H1 (cell line): Measurements from ENCODE around the gene C3orf20. TPM values are rescaled to one million over a fixed set of nuclear protein-coding genes. Genes with fewer than 3 reads are reported as not detected.

ENCODE experiments used
- CTCF ChIA-PET: fragments of 300-600 bp; sonication (Branson Sonifier 250); formaldehyde crosslinking; loops from one replicate; lab custom pipeline; 2021; ENCODE audit not compliant: partially characterized antibody; lab: Charles Lee
- POLR2A ChIA-PET: fragments of 300-600 bp; sonication (Branson Sonifier 250); formaldehyde crosslinking; loops from one replicate; lab custom pipeline; 2021; ENCODE audit warnings: inconsistent platforms; ENCODE audit not compliant: partially characterized antibody; lab: Charles Lee
- DNase-seq, 2 experiments: peaks; one replicate each; pipeline versions ENCODE4 v3.0.0 to v3.0.0-alpha.2; 2010 to 2022; ENCODE audit warnings: low spot score in 2 of 2, low read depth in 1 of 2, mixed read lengths in 1 of 2
- FAIRE-seq: peaks from 2 replicates; lab custom pipeline; 2011; peaks lifted over from hg19 to GRCh38; lab: Jason Lieb, UNC
- H2AFZ ChIP-seq: 2 replicates; pipeline ENCODE4 v1.8.1; 2012; ENCODE audit warnings: low read length, inconsistent platforms
- H2AK5ac ChIP-seq: 2 replicates; pipeline ENCODE4 v1.6.1; 2013; ENCODE audit warnings: low read depth, low read length
- H2BK120ac ChIP-seq: replicated peaks from 2 replicates; pipeline ENCODE3; 2013; ENCODE audit warnings: low read depth, low read length, inconsistent platforms
- H2BK12ac ChIP-seq: 2 replicates; pipeline ENCODE4 v1.6.1; 2013; ENCODE audit warnings: low read depth, low read length
- H2BK15ac ChIP-seq: 2 replicates; pipeline ENCODE4 v1.6.1; 2013; ENCODE audit warnings: low read length
- H2BK20ac ChIP-seq: 2 replicates; pipeline ENCODE4 v1.6.1; 2013; ENCODE audit warnings: low read length
- H2BK5ac ChIP-seq: 2 replicates; pipeline ENCODE4 v1.6.1; 2013; ENCODE audit warnings: low read depth, low read length
- H3K14ac ChIP-seq: 2 replicates; pipeline ENCODE4 v1.6.1; 2013; ENCODE audit warnings: inconsistent platforms; ENCODE audit not compliant: insufficient read length
- H3K18ac ChIP-seq: 2 replicates; pipeline ENCODE4 v1.6.1; 2013; ENCODE audit warnings: low read length; ENCODE audit errors: extremely low read depth
- H3K23ac ChIP-seq: 2 replicates; pipeline ENCODE4 v1.6.1; 2013; ENCODE audit warnings: inconsistent platforms; ENCODE audit not compliant: insufficient read length
- H3K23me2 ChIP-seq: 2 replicates; pipeline ENCODE4 v1.6.1; 2013; ENCODE audit warnings: low read depth, low read length
- H3K27ac ChIP-seq: 2 replicates; pipeline ENCODE4 v1.6.1; 2011; ENCODE audit warnings: low read depth, low read length, inconsistent platforms
- H3K27me3 ChIP-seq, 4 experiments: replicated peaks in 1 of 4; 1 replicate in 1 of 4; 2 replicates in 3 of 4; pipeline versions ENCODE4 v1.6.1 to v1.8.1; 2011 to 2013; ENCODE audit warnings: low read length in 3 of 4, mild to moderate bottlenecking in 3 of 4, inconsistent platforms in 2 of 4, mixed read lengths in 2 of 4, moderate library complexity in 1 of 4; ENCODE audit not compliant: control insufficient read depth in 3 of 4, insufficient read depth in 3 of 4; ENCODE audit errors: extremely low read depth in 1 of 4
- H3K36me3 ChIP-seq, 4 experiments: 2 replicates each; pipeline versions ENCODE4 v1.6.1 to v1.8.1; 2011 to 2013; ENCODE audit warnings: mild to moderate bottlenecking in 4 of 4, low read length in 3 of 4, moderate library complexity in 2 of 4, control low read depth in 1 of 4, inconsistent platforms in 1 of 4; ENCODE audit not compliant: insufficient read depth in 4 of 4, control insufficient read depth in 2 of 4
- H3K4ac ChIP-seq: replicated peaks from 2 replicates; pipeline ENCODE3; 2013; ENCODE audit warnings: low read length, low read depth, mixed read lengths, inconsistent platforms; ENCODE audit not compliant: insufficient read length
- H3K4me1 ChIP-seq, 4 experiments: replicated peaks in 1 of 4; 1 replicate in 1 of 4; 2 replicates in 3 of 4; pipeline versions ENCODE4 v1.6.1 to v1.8.1; 2011 to 2013; ENCODE audit warnings: low read length in 3 of 4, inconsistent platforms in 2 of 4, mixed read lengths in 1 of 4; ENCODE audit not compliant: insufficient read depth in 4 of 4, control insufficient read depth in 3 of 4
- H3K4me2 ChIP-seq, 2 experiments: 2 replicates each; pipeline versions ENCODE4 v1.6.1 to v1.8.1; 2011 to 2013; ENCODE audit warnings: low read depth in 2 of 2, low read length in 2 of 2, control low read depth in 1 of 2, inconsistent platforms in 1 of 2, mild to moderate bottlenecking in 1 of 2; ENCODE audit not compliant: insufficient read depth in 1 of 2
- H3K4me3 ChIP-seq, 4 experiments: fragments of 200-600, 300-600 bp in 1 of 4; sonication (generic), shearing (Covaris generic), sonication (Bioruptor Twin) in 1 of 4; 2 replicates each; pipeline versions ENCODE4 v1.5.1 to v1.8.1; 2011 to 2016; ENCODE audit warnings: low read length in 4 of 4, low read depth in 3 of 4, control low read depth in 2 of 4, inconsistent platforms in 2 of 4, mild to moderate bottlenecking in 2 of 4, mixed read lengths in 1 of 4, moderate library complexity in 1 of 4; ENCODE audit not compliant: insufficient read depth in 2 of 4; ENCODE audit errors: extremely low read depth in 1 of 4
- H3K56ac ChIP-seq: replicated peaks from 2 replicates; pipeline ENCODE3; 2013; ENCODE audit warnings: low read depth, mild to moderate bottlenecking, mixed read lengths, low read length, inconsistent platforms; ENCODE audit not compliant: insufficient read length
- H3K79me1 ChIP-seq: 2 replicates; pipeline ENCODE4 v1.6.1; 2013; ENCODE audit warnings: low read depth, low read length, control low read depth
- H3K79me2 ChIP-seq, 2 experiments: 2 replicates each; pipeline versions ENCODE4 v1.6.1 to v1.8.1; 2012 to 2013; ENCODE audit warnings: low read length in 2 of 2, mild to moderate bottlenecking in 2 of 2, inconsistent platforms in 1 of 2; ENCODE audit not compliant: insufficient read depth in 2 of 2, control insufficient read depth in 1 of 2
- H3K9ac ChIP-seq, 4 experiments: replicated peaks in 1 of 4; 1 replicate in 1 of 4; 2 replicates in 3 of 4; pipeline versions ENCODE4 v1.6.1 to v1.8.1; 2011 to 2013; ENCODE audit warnings: low read depth in 3 of 4, low read length in 3 of 4, control low read depth in 2 of 4, mild to moderate bottlenecking in 2 of 4, moderate library complexity in 2 of 4, inconsistent platforms in 1 of 4; ENCODE audit errors: extremely low read depth in 1 of 4
- H3K9me3 ChIP-seq, 2 experiments: 2 replicates each; pipeline versions ENCODE4 v1.6.1 to v1.8.1; 2012 to 2013; ENCODE audit warnings: mild to moderate bottlenecking in 2 of 2, moderate library complexity in 2 of 2, control low read depth in 1 of 2, inconsistent platforms in 1 of 2, low read depth in 1 of 2, low read length in 1 of 2, mixed read lengths in 1 of 2; ENCODE audit not compliant: insufficient read depth in 2 of 2
- H4K20me1 ChIP-seq, 2 experiments: replicated peaks in 1 of 2; 2 replicates each; pipeline versions ENCODE3 to v1.8.1; 2011 to 2013; ENCODE audit warnings: inconsistent platforms in 2 of 2, low read length in 2 of 2, mild to moderate bottlenecking in 1 of 2; ENCODE audit not compliant: insufficient read depth in 2 of 2, control insufficient read depth in 1 of 2
- H4K5ac ChIP-seq: 2 replicates; pipeline ENCODE4 v1.6.1; 2013; ENCODE audit warnings: low read length, low read depth, mixed read lengths, inconsistent platforms; ENCODE audit not compliant: insufficient read length
- H4K8ac ChIP-seq: 2 replicates; pipeline ENCODE4 v1.8.0; 2013; ENCODE audit warnings: mild to moderate bottlenecking, moderate library complexity, low read length, inconsistent platforms; ENCODE audit not compliant: insufficient read depth; ENCODE audit errors: extremely low read depth
- H4K91ac ChIP-seq: replicated peaks from 2 replicates; pipeline ENCODE3; 2013; ENCODE audit warnings: low read length, mixed read lengths, inconsistent platforms; ENCODE audit not compliant: insufficient read length
- BACH1 ChIP-seq: IDR thresholded peaks from 2 replicates; pipeline ENCODE4 v1.6.1; 2012; ENCODE audit warnings: low read length, improper control_type of control experiment
- GTF2F1 ChIP-seq: IDR thresholded peaks from 2 replicates; pipeline ENCODE4 v1.6.1; 2012; ENCODE audit warnings: low read depth, low read length, improper control_type of control experiment, borderline replicate concordance
- HDAC2 ChIP-seq, 2 experiments: fragments of 300-600 bp in 1 of 2; sonication (generic) in 1 of 2; IDR thresholded peaks; 2 replicates each; pipeline ENCODE4 v1.6.1; 2011 to 2012; ENCODE audit warnings: low read depth in 2 of 2, low read length in 2 of 2, mild to moderate bottlenecking in 2 of 2, moderate library complexity in 2 of 2, borderline replicate concordance in 1 of 2, inconsistent platforms in 1 of 2
- SP4 ChIP-seq: IDR thresholded peaks from 2 replicates; pipeline ENCODE4 v1.6.1; 2012; ENCODE audit warnings: low read length, inconsistent platforms
- SUZ12 ChIP-seq: fragments of 200-600 bp; sonication (generic); IDR thresholded peaks from 2 replicates; pipeline ENCODE4 v1.6.1; 2012; ENCODE audit warnings: mild to moderate bottlenecking, inconsistent platforms, low read length, moderate library complexity, mixed read lengths
- WGBS, 2 experiments: shearing (Covaris generic) in 1 of 2; methylation state at CpG; one replicate each; pipeline versions ENCODE4 v1.1.6 to v1.1.7; 2013 to 2015; ENCODE audit warnings: low lambda C conversion rate in 2 of 2, mixed read lengths in 2 of 2, inconsistent platforms in 1 of 2, low coverage in 1 of 2, missing lambda C conversion rate in 1 of 2; ENCODE audit not compliant: insufficient replicate concordance in 2 of 2, insufficient coverage in 1 of 2, insufficient read length in 1 of 2; ENCODE audit errors: extremely low coverage in 1 of 2, missing lambda C conversion rate in 1 of 2; 5-methylcytosine and 5-hydroxymethylcytosine counted together
- polyA plus RNA-seq, 7 experiments: library from polyadenylated mRNA; depleted of rRNA in 3 of 7; stranded (reverse) in 5 of 7; unstranded in 2 of 7; fragments of >200 nt in 5 of 7; fragments of 200-250 nt in 2 of 7; gene quantifications; 1 replicate in 5 of 7; 2 replicates in 1 of 7; 4 replicates in 1 of 7; pipeline versions ENCODE4 v1.2.1 to v1.2.3, GENCODE V29; 2011 to 2013; ENCODE audit warnings: missing spikeins in 2 of 7, mixed read lengths in 2 of 7
- total RNA-seq: library from RNA; stranded (reverse); fragmentation: NEBNext Ultra II Directional; extraction: Animal tissue kit (Norgen Biotek cat#: 25700); gene quantifications from 2 replicates; pipeline ENCODE4 v1.2.1, GENCODE V29; 2021

The C3orf20 gene
- total and polyA plus RNA-seq, 2 of the 8 experiments (the other 6 are each of a cell fraction or from before 2014, with no cell fraction given), result not detected

DNA sequence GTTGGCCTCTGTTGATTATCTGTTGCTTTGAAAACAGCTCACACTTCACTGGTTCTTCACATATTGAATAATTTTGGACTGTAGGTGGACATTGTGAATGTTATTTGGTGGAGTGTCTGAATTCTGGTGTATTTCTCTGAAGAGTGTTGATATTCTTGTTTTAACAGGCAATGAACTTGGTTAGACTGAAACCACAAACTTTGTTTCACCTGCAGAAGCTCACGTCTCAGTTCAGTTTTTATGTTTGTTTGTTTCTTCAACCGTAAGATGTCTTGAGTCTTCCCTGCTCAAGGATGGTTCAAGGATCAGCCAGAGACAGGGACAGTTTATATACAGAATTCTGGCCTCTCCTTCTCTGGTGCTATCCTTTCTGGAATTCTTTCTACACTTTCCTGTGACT lies 43.6 kb downstream of the C3orf20 start:
- H3K4me2 ChIP-seq, result no peak overlapping the region
- H4K20me1 ChIP-seq, result no peaks in the 10 kb centered on the region
- H3K56ac ChIP-seq, result no peak overlapping the region
- FAIRE-seq (no peak), DNase-seq (no peak)
- H3K79me1 ChIP-seq, result no peaks in the 10 kb centered on the region
- ChIA-PET POLR2A (no interaction called here), CTCF (interaction anchor here (1.2 to 2.1 kb wide), 4 partner anchors 16 to 65 kb away, joined by 3 to 12 read pairs (median 4); no protein-coding TSS in a partner anchor)
- no peaks in the 10 kb centered on the region for H3K79me2 ChIP-seq
- no peak overlapping the region for H3K23ac ChIP-seq
- H2AFZ ChIP-seq, result no peak overlapping the region
- no peak overlapping the region for H2BK15ac ChIP-seq
- H3K27me3 ChIP-seq, result no peaks in the 10 kb centered on the region
- H2BK12ac ChIP-seq, result no peak overlapping the region
- no peak overlapping the region for H4K5ac ChIP-seq
- H3K4me3 ChIP-seq, result no peak overlapping the region
- H3K36me3 ChIP-seq, result no peaks in the 10 kb centered on the region
- H3K4ac ChIP-seq, result no peak overlapping the region
- WGBS, 2 experiments, result 80% methylated on average over 2 of the region's 2 CpGs; no CpG with 5 or more reads in 1 of the 2 experiments
- no peaks in the 10 kb centered on the region for H3K4me1 ChIP-seq
- H3K9ac ChIP-seq, result no peak overlapping the region
- H4K8ac ChIP-seq, result no peak overlapping the region
- no peak overlapping the region for H2BK5ac ChIP-seq
- no peaks in the 10 kb centered on the region for H3K23me2 ChIP-seq
- H2BK120ac ChIP-seq, result no peak overlapping the region
- H2BK20ac ChIP-seq, result no peak overlapping the region
- H2AK5ac ChIP-seq, result no peak overlapping the region
- no peaks in the 10 kb centered on the region for H3K9me3 ChIP-seq
- TF ChIP-seq BACH1 (no peak), SP4 (no peak), SUZ12 (no peak), GTF2F1 (no peak), HDAC2 (IDR thresholded peaks at IDR 0.05; ENCODE audit: borderline replicate concordance in 1 of 2, low read depth in 2 of 2, low read length in 2 of 2) (no peak)
- no peak overlapping the region for H3K14ac ChIP-seq
- H4K91ac ChIP-seq, result no peak overlapping the region
- no peak overlapping the region for H3K18ac ChIP-seq
- H3K27ac ChIP-seq, result no peak overlapping the region
